H1 (cell line): ENCODE data around the gene TRIM31. TPM values are rescaled to one million over a fixed set of nuclear protein-coding genes. Genes with fewer than 3 reads are reported as not detected.

Experiments used
- CTCF ChIA-PET: fragments of 300-600 bp; sonication (Branson Sonifier 250); formaldehyde crosslinking; loops from one replicate; lab custom pipeline; 2021; ENCODE audit not compliant: partially characterized antibody; lab: Charles Lee
- POLR2A ChIA-PET: fragments of 300-600 bp; sonication (Branson Sonifier 250); formaldehyde crosslinking; loops from one replicate; lab custom pipeline; 2021; ENCODE audit warnings: inconsistent platforms; ENCODE audit not compliant: partially characterized antibody; lab: Charles Lee
- DNase-seq, 2 experiments: peaks; one replicate each; pipeline versions ENCODE4 v3.0.0 to v3.0.0-alpha.2; 2010 to 2022; ENCODE audit warnings: low spot score in 2 of 2, low read depth in 1 of 2, mixed read lengths in 1 of 2
- FAIRE-seq: peaks from 2 replicates; lab custom pipeline; 2011; peaks lifted over from hg19 to GRCh38; lab: Jason Lieb, UNC
- H2AFZ ChIP-seq: 2 replicates; pipeline ENCODE4 v1.8.1; 2012; ENCODE audit warnings: low read length, inconsistent platforms
- H2AK5ac ChIP-seq: 2 replicates; pipeline ENCODE4 v1.6.1; 2013; ENCODE audit warnings: low read depth, low read length
- H2BK120ac ChIP-seq: replicated peaks from 2 replicates; pipeline ENCODE3; 2013; ENCODE audit warnings: low read depth, low read length, inconsistent platforms
- H2BK12ac ChIP-seq: 2 replicates; pipeline ENCODE4 v1.6.1; 2013; ENCODE audit warnings: low read depth, low read length
- H2BK15ac ChIP-seq: 2 replicates; pipeline ENCODE4 v1.6.1; 2013; ENCODE audit warnings: low read length
- H2BK20ac ChIP-seq: 2 replicates; pipeline ENCODE4 v1.6.1; 2013; ENCODE audit warnings: low read length
- H2BK5ac ChIP-seq: 2 replicates; pipeline ENCODE4 v1.6.1; 2013; ENCODE audit warnings: low read depth, low read length
- H3K14ac ChIP-seq: 2 replicates; pipeline ENCODE4 v1.6.1; 2013; ENCODE audit warnings: inconsistent platforms; ENCODE audit not compliant: insufficient read length
- H3K18ac ChIP-seq: 2 replicates; pipeline ENCODE4 v1.6.1; 2013; ENCODE audit warnings: low read length; ENCODE audit errors: extremely low read depth
- H3K23ac ChIP-seq: 2 replicates; pipeline ENCODE4 v1.6.1; 2013; ENCODE audit warnings: inconsistent platforms; ENCODE audit not compliant: insufficient read length
- H3K23me2 ChIP-seq: 2 replicates; pipeline ENCODE4 v1.6.1; 2013; ENCODE audit warnings: low read depth, low read length
- H3K27ac ChIP-seq: 2 replicates; pipeline ENCODE4 v1.6.1; 2011; ENCODE audit warnings: low read depth, low read length, inconsistent platforms
- H3K27me3 ChIP-seq, 4 experiments: replicated peaks in 1 of 4; 1 replicate in 1 of 4; 2 replicates in 3 of 4; pipeline versions ENCODE4 v1.6.1 to v1.8.1; 2011 to 2013; ENCODE audit warnings: low read length in 3 of 4, mild to moderate bottlenecking in 3 of 4, inconsistent platforms in 2 of 4, mixed read lengths in 2 of 4, moderate library complexity in 1 of 4; ENCODE audit not compliant: control insufficient read depth in 3 of 4, insufficient read depth in 3 of 4; ENCODE audit errors: extremely low read depth in 1 of 4
- H3K36me3 ChIP-seq, 4 experiments: 2 replicates each; pipeline versions ENCODE4 v1.6.1 to v1.8.1; 2011 to 2013; ENCODE audit warnings: mild to moderate bottlenecking in 4 of 4, low read length in 3 of 4, moderate library complexity in 2 of 4, control low read depth in 1 of 4, inconsistent platforms in 1 of 4; ENCODE audit not compliant: insufficient read depth in 4 of 4, control insufficient read depth in 2 of 4
- H3K4ac ChIP-seq: replicated peaks from 2 replicates; pipeline ENCODE3; 2013; ENCODE audit warnings: low read length, low read depth, mixed read lengths, inconsistent platforms; ENCODE audit not compliant: insufficient read length
- H3K4me1 ChIP-seq, 4 experiments: replicated peaks in 1 of 4; 1 replicate in 1 of 4; 2 replicates in 3 of 4; pipeline versions ENCODE4 v1.6.1 to v1.8.1; 2011 to 2013; ENCODE audit warnings: low read length in 3 of 4, inconsistent platforms in 2 of 4, mixed read lengths in 1 of 4; ENCODE audit not compliant: insufficient read depth in 4 of 4, control insufficient read depth in 3 of 4
- H3K4me2 ChIP-seq, 2 experiments: 2 replicates each; pipeline versions ENCODE4 v1.6.1 to v1.8.1; 2011 to 2013; ENCODE audit warnings: low read depth in 2 of 2, low read length in 2 of 2, control low read depth in 1 of 2, inconsistent platforms in 1 of 2, mild to moderate bottlenecking in 1 of 2; ENCODE audit not compliant: insufficient read depth in 1 of 2
- H3K4me3 ChIP-seq, 4 experiments: fragments of 200-600, 300-600 bp in 1 of 4; sonication (generic), shearing (Covaris generic), sonication (Bioruptor Twin) in 1 of 4; 2 replicates each; pipeline versions ENCODE4 v1.5.1 to v1.8.1; 2011 to 2016; ENCODE audit warnings: low read length in 4 of 4, low read depth in 3 of 4, control low read depth in 2 of 4, inconsistent platforms in 2 of 4, mild to moderate bottlenecking in 2 of 4, mixed read lengths in 1 of 4, moderate library complexity in 1 of 4; ENCODE audit not compliant: insufficient read depth in 2 of 4; ENCODE audit errors: extremely low read depth in 1 of 4
- H3K56ac ChIP-seq: replicated peaks from 2 replicates; pipeline ENCODE3; 2013; ENCODE audit warnings: low read depth, mild to moderate bottlenecking, mixed read lengths, low read length, inconsistent platforms; ENCODE audit not compliant: insufficient read length
- H3K79me1 ChIP-seq: 2 replicates; pipeline ENCODE4 v1.6.1; 2013; ENCODE audit warnings: low read depth, low read length, control low read depth
- H3K79me2 ChIP-seq, 2 experiments: 2 replicates each; pipeline versions ENCODE4 v1.6.1 to v1.8.1; 2012 to 2013; ENCODE audit warnings: low read length in 2 of 2, mild to moderate bottlenecking in 2 of 2, inconsistent platforms in 1 of 2; ENCODE audit not compliant: insufficient read depth in 2 of 2, control insufficient read depth in 1 of 2
- H3K9ac ChIP-seq, 4 experiments: replicated peaks in 1 of 4; 1 replicate in 1 of 4; 2 replicates in 3 of 4; pipeline versions ENCODE4 v1.6.1 to v1.8.1; 2011 to 2013; ENCODE audit warnings: low read depth in 3 of 4, low read length in 3 of 4, control low read depth in 2 of 4, mild to moderate bottlenecking in 2 of 4, moderate library complexity in 2 of 4, inconsistent platforms in 1 of 4; ENCODE audit errors: extremely low read depth in 1 of 4
- H3K9me3 ChIP-seq, 2 experiments: 2 replicates each; pipeline versions ENCODE4 v1.6.1 to v1.8.1; 2012 to 2013; ENCODE audit warnings: mild to moderate bottlenecking in 2 of 2, moderate library complexity in 2 of 2, control low read depth in 1 of 2, inconsistent platforms in 1 of 2, low read depth in 1 of 2, low read length in 1 of 2, mixed read lengths in 1 of 2; ENCODE audit not compliant: insufficient read depth in 2 of 2
- H4K20me1 ChIP-seq, 2 experiments: replicated peaks in 1 of 2; 2 replicates each; pipeline versions ENCODE3 to v1.8.1; 2011 to 2013; ENCODE audit warnings: inconsistent platforms in 2 of 2, low read length in 2 of 2, mild to moderate bottlenecking in 1 of 2; ENCODE audit not compliant: insufficient read depth in 2 of 2, control insufficient read depth in 1 of 2
- H4K5ac ChIP-seq: 2 replicates; pipeline ENCODE4 v1.6.1; 2013; ENCODE audit warnings: low read length, low read depth, mixed read lengths, inconsistent platforms; ENCODE audit not compliant: insufficient read length
- H4K8ac ChIP-seq: 2 replicates; pipeline ENCODE4 v1.8.0; 2013; ENCODE audit warnings: mild to moderate bottlenecking, moderate library complexity, low read length, inconsistent platforms; ENCODE audit not compliant: insufficient read depth; ENCODE audit errors: extremely low read depth
- H4K91ac ChIP-seq: replicated peaks from 2 replicates; pipeline ENCODE3; 2013; ENCODE audit warnings: low read length, mixed read lengths, inconsistent platforms; ENCODE audit not compliant: insufficient read length
- RAD21 ChIP-seq, 2 experiments: IDR thresholded peaks in 1 of 2; conservative IDR thresholded peaks in 1 of 2; 2 replicates each; pipeline ENCODE4 v1.6.1; 2011; ENCODE audit warnings: low read depth in 2 of 2, low read length in 2 of 2, improper control_type of control experiment in 1 of 2, inconsistent platforms in 1 of 2, mild to moderate bottlenecking in 1 of 2, moderate library complexity in 1 of 2
- RBBP5 ChIP-seq: IDR thresholded peaks from 2 replicates; pipeline ENCODE4 v1.7.1; 2012; ENCODE audit warnings: low read depth, mild to moderate bottlenecking, inconsistent platforms, low read length, moderate library complexity, borderline replicate concordance
- WGBS, 2 experiments: shearing (Covaris generic) in 1 of 2; methylation state at CpG; one replicate each; pipeline versions ENCODE4 v1.1.6 to v1.1.7; 2013 to 2015; ENCODE audit warnings: low lambda C conversion rate in 2 of 2, mixed read lengths in 2 of 2, inconsistent platforms in 1 of 2, low coverage in 1 of 2, missing lambda C conversion rate in 1 of 2; ENCODE audit not compliant: insufficient replicate concordance in 2 of 2, insufficient coverage in 1 of 2, insufficient read length in 1 of 2; ENCODE audit errors: extremely low coverage in 1 of 2, missing lambda C conversion rate in 1 of 2; 5-methylcytosine and 5-hydroxymethylcytosine counted together
- polyA plus RNA-seq, 7 experiments: library from polyadenylated mRNA; depleted of rRNA in 3 of 7; stranded (reverse) in 5 of 7; unstranded in 2 of 7; fragments of >200 nt in 5 of 7; fragments of 200-250 nt in 2 of 7; gene quantifications; 1 replicate in 5 of 7; 2 replicates in 1 of 7; 4 replicates in 1 of 7; pipeline versions ENCODE4 v1.2.1 to v1.2.3, GENCODE V29; 2011 to 2013; ENCODE audit warnings: missing spikeins in 2 of 7, mixed read lengths in 2 of 7
- total RNA-seq: library from RNA; stranded (reverse); fragmentation: NEBNext Ultra II Directional; extraction: Animal tissue kit (Norgen Biotek cat#: 25700); gene quantifications from 2 replicates; pipeline ENCODE4 v1.2.1, GENCODE V29; 2021
- TF ChIP-seq, protein P1 (sequence below), 3 experiments: IDR thresholded peaks; 1 replicate in 2 of 3; 2 replicates in 1 of 3; pipeline versions ENCODE4 v1.5.1 to v1.6.1; 2011; ENCODE audit warnings: low read length in 3 of 3, mild to moderate bottlenecking in 3 of 3, inconsistent platforms in 2 of 3, low read depth in 1 of 3, moderate library complexity in 1 of 3; ENCODE audit not compliant: insufficient read depth in 1 of 3; ENCODE audit errors: control extremely low read depth in 1 of 3

The TRIM31 gene
- total and polyA plus RNA-seq, 2 of the 8 experiments (the other 6 are each of a cell fraction or from before 2014, with no cell fraction given), result not detected

DNA sequence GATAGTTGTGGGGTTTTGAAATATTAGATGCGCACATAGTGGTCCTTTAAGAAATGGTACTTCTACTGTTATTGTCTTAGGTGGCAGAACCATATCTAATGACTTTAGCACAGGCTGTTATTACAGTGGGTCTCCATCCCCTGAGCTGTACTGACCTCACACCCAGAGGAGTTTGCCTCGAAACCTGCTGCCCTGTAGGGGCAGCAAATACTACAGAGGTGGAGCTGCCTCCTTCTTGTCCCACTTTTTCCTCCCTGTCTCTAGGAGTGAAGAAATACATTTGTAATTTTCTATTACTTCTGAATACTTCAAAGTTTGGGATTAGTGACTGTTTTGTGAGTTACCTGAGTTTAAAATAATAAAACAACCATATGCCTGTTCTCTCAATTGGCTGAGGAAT lies 8.2 kb downstream of the TRIM31 start:
- H3K18ac ChIP-seq, result no peak overlapping the region
- H4K5ac ChIP-seq, result no peak overlapping the region
- H4K8ac ChIP-seq, result no peak overlapping the region
- WGBS, 2 experiments, result 71% methylated on average over 2 of the region's 2 CpGs; no CpG with 5 or more reads in 1 of the 2 experiments
- H3K79me1 ChIP-seq, result no peaks in the 10 kb centered on the region
- no peak overlapping the region for H2BK120ac ChIP-seq
- H4K20me1 ChIP-seq, result no peaks in the 10 kb centered on the region
- no peak overlapping the region for H2BK12ac ChIP-seq
- H3K79me2 ChIP-seq, result no peaks in the 10 kb centered on the region
- H3K4me3 ChIP-seq, result no peak overlapping the region
- H3K4me2 ChIP-seq, result no peak overlapping the region
- no peak overlapping the region for H3K9ac ChIP-seq
- H2BK5ac ChIP-seq, result no peak overlapping the region
- no peak overlapping the region for H2BK15ac ChIP-seq
- H4K91ac ChIP-seq, result no peak overlapping the region
- FAIRE-seq, result no peak
- no peak overlapping the region for H3K14ac ChIP-seq
- H3K27ac ChIP-seq, result no peak overlapping the region
- no peak overlapping the region for H3K56ac ChIP-seq
- CTCF ChIA-PET, result interaction anchor here (0.9 to 7.2 kb wide), 19 partner anchors 8 to 293 kb away, joined by 3 to 166 read pairs (median 7); partner anchors contain the start of genes RNF39, TRIM31 and TRIM40
- TF ChIP-seq, protein P1, sequence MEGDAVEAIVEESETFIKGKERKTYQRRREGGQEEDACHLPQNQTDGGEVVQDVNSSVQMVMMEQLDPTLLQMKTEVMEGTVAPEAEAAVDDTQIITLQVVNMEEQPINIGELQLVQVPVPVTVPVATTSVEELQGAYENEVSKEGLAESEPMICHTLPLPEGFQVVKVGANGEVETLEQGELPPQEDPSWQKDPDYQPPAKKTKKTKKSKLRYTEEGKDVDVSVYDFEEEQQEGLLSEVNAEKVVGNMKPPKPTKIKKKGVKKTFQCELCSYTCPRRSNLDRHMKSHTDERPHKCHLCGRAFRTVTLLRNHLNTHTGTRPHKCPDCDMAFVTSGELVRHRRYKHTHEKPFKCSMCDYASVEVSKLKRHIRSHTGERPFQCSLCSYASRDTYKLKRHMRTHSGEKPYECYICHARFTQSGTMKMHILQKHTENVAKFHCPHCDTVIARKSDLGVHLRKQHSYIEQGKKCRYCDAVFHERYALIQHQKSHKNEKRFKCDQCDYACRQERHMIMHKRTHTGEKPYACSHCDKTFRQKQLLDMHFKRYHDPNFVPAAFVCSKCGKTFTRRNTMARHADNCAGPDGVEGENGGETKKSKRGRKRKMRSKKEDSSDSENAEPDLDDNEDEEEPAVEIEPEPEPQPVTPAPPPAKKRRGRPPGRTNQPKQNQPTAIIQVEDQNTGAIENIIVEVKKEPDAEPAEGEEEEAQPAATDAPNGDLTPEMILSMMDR (IDR thresholded peaks at IDR 0.05; ENCODE audit: control extremely low read depth in 1 of 3, insufficient read depth in 1 of 3, low read depth in 1 of 3, low read length in 3 of 3), result peak; percentile 23 to 31 (median 31); a peak in 3 of 4 replicates
- TF ChIP-seq RBBP5, result no peak
- TF ChIP-seq RAD21 (IDR thresholded peaks at IDR 0.05 in 1 of 2, conservative IDR thresholded peaks at IDR 0.05 in 1 of 2; ENCODE audit: low read depth in 2 of 2, low read length in 2 of 2), result peak; percentile 18 to 21; a peak in 1 of 4 replicates
- TF ChIP-seq, all 59 proteins: peak for 2
- Histone ChIP-seq H3K23me2 (peaks cover 10% of the 10 kb centered on the region), H3K27me3 (peaks cover 25 to 49% (median 44%) of the 10 kb centered on the region in 4 experiments), H3K4ac (no peak overlapping the region), H2AK5ac (no peak overlapping the region), H3K4me1 (peaks cover 3 to 15% (median 9%) of the 10 kb centered on the region in 4 experiments; a peak in 6 of 7 replicates), H2BK20ac (no peak overlapping the region), H3K36me3 (no peaks in the 10 kb centered on the region), H3K23ac (no peak overlapping the region), H3K9me3 (no peaks in the 10 kb centered on the region), H2AFZ (no peak overlapping the region)
- POLR2A ChIA-PET, result interaction anchor here (1.5 to 2.8 kb wide), 3 partner anchors 22 to 43 kb away, joined by 3 to 17 read pairs (median 6); no protein-coding TSS in a partner anchor
- DNase-seq, result no peak
